Stimulated activated CD4-positive, alpha-beta T cell treated with anti-CD3 and anti-CD28 coated beads, TNF-alpha, amount 100 ng/mL, for 4 hours (primary cell): ENCODE data around the gene CACNA2D3.

Experiments
- DNase-seq, 3 experiments: peaks; one replicate each; pipeline ENCODE4 v3.0.0-alpha.2; 2020; ENCODE audit warnings: low read depth in 3 of 3

The CACNA2D3 gene

DNA sequence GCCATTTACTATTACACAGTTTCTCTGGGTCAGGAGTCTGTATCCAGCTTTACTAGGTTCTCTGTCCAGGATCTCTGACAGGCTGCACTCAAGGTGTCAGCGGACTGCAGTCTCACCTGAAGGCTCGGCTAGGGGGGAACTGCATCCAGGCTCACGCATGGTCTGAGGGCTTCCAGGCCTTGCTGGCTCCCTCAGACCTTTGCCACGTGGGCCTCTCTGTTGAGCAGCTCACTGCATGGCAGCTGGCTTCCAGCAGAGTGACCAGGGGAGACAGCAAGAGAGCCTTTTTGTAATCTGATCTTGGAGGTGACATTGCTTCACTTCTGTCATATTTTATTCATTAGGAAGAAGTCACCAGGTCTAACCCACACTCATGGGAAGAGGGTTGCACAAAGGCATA lies 152.3 kb downstream of the CACNA2D3 start:
- DNase-seq: no peak

DNA sequence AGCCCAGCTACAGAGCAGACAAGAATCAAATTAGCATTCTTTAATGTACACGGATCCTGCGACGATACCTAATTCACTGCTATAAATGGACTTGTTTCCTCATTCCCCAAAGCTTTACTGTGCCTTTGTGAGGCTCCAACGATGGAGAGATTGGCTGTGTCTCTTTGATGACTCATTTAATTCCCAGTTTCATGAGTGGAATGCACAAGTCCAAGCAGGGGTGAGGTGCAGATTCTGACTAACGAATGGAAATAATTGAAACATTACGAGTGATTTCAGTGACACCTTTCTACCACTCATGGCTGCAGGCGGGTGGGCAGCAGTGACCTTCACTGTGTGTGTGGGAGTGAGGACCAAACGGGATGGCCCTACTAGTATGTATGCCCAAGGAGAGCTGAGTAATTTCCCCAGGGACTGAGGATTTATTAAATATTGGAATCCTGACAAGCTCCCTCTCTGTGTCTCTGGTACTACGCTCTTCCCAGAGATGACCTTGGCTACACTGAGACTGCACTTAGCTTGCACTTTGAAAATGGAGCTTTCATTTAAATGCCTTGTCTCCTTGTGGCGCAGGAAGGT lies 156.7 kb downstream of the CACNA2D3 start:
- DNase-seq: no peak

GRCh38 chr3:54283470-54283869 lies 161.1 kb downstream of the CACNA2D3 start:
- DNase-seq: no peak

- DNase-seq: no peak
Observed at GRCh38 chr3:54294214-54294613, 171.9 kb downstream of the CACNA2D3 start.

DNA sequence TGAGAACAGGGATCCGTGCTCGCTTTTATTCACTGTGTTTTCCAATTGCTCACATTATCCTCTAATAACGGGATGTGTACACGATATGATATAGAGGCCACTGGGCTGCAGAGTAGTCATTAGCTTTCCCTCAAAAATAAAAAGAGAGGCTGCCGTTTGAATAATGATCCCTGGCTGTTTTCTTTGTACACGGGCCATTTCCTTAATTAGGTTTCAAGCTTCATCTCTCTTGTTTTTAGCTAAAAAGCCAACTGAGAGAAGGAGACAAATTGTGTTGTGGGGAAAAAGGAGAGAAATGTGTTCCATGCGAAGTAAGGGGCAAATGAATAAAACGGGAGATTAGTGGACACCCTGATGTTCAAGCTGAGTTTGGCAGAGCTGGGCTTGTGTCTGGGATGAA lies 174.2 kb downstream of the CACNA2D3 start:
- no peak for DNase-seq

GRCh38 chr3:54299169-54299935 lies 177.0 kb downstream of the CACNA2D3 start:
- DNase-seq: no peak

GRCh38 chr3:54303517-54304375 lies 181.4 kb downstream of the CACNA2D3 start:
- DNase-seq: no peak

DNA sequence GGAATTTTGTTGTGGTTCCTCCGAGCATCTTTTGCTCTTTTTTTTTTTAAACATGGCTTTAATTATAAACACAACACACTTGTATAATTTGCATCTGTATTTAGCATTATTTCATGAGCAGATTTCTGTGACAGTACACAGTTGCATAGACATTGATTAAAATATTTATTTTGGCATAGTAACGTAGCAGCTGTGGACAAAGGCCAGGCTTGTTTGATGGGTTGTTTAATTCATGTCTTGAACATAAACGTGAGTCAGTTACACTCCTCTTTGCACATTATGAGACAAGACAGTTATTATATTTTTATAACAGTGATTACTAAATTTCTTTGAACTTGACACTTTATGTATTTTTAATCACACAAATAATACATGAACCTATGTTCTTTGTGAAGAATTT lies 182.5 kb downstream of the CACNA2D3 start:
- no peak for DNase-seq

- no peak for DNase-seq
Observed at GRCh38 chr3:54305409-54306099, 183.2 kb downstream of the CACNA2D3 start.

DNA sequence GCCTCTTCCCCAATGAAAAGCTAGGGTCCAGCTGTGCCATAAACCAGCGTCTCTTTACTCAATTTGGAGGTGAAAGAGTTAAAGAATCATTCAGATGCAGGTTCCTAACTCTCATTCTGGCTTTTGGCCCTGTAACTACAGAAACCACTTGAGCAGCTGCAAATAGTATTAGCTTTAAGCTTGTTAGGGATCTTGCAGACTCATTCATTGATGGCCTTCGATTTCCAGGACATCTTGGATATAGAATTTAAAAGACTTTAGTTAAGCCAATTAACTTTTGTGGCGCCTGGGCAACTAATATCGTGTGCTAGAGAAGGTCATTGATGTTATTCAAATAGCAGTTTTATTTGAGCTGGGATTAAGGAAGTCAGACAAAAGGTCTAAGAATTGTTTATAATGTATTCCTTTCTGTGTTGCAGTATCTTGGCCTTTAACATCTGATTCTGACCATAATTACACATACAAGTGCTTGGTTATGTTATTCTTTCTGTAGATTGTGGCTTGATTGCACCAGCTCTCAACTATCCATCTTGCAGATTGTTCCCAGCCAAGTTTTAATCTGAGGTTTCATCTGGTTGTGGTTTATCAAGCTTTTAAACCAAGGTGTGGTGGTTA lies 185.3 kb downstream of the CACNA2D3 start:
- DNase-seq: no peak

DNA sequence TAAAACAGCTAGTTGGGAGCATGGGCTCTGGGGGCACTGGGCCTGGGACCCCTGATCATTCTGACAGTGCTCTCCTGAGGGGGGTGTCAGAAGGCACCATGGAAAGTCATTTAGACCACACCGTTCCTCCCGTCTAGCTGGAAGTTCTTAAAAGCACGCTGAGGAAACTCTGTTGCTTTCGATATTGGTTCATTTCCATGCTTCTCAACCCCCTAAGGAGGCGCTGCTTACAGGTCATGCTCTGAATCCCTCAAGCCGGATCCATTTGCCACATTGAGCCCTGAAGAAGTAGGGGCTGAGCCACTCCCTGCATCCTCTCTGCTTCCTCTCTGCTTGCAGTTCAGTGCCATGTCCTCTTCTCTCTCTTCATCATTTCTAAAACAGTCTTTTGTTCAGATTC lies 187.2 kb downstream of the CACNA2D3 start:
- DNase-seq: no peak

DNA sequence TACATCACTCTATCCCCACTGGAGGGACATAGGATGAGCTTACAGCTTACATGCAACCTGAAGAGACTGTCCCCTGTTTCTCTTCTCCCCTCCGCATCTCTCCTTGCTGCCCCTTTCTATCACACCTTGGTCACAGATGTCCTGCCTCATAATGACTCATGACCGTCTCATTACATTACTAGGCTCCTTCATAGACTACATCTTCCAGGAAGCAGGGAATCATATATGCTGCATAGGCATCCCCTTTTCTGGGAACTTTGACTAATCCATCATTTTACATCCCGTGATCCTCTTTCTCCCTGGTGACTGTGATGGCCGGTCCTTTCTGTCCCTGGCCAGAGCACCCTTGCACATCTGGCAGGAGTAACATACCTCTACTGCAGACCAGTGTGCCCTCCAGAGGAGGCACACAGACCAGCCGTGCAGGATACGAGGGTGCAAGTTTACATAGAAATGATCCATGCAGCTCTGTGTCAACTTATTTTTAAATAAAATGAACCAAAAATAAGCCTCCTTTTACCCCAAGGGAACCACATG lies 188.9 kb downstream of the CACNA2D3 start:
- DNase-seq: no peak

DNA sequence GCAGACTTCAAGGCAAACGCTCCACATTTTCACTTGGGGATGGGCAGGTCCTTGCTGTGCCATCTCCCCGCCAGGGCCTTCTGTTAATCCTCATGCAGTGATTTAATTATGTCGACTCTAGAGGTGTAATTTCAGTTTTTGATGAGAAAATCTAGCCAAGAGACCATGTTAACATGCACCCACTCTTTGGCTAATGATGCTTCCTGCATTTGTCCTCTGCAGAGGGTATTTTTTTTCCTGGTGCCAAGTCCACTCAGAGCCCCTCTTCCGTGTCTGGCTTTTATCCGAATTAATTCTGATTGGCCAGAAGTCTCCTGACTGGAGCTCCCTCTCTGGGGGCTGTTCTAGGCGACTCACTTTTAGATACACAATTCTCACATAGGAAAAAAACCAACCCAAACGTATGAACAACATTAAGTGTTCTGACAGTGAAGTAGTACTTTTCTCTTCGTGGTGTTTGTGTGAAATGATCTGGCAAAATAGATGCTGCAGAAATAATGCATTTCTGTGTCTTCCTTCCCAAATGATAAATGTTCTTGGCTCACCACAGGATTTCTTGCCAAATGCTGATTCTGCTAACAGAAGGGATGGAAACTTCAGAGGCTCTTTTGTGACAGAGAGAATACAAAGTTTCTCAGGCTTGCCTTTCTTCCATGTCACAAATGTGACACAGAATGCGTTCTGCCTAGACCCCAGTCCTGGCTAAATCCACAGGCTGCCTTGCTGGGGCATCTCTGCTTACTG lies 190.0 kb downstream of the CACNA2D3 start:
- DNase-seq: no peak

- DNase-seq: no peak
Observed at GRCh38 chr3:54313418-54313817, 191.1 kb downstream of the CACNA2D3 start.

DNA sequence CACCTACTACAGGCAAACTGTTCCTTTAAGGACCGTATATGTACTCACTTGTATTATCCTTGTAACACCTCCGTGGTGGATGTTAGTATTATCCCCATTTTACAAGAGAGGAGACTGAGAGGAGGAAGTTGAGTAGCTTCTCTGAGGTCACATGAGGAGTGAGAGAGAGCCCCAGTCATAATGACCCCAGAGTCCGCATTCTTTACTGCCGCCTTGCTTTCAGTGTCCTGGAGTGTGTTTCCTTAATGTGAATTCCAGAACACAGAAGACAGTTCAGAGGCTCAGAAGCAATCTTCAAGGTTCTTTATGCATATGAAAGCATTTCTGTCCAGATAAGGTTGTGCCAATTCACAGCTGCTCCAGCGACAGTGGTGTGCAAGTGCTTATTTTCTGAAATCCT lies 199.2 kb downstream of the CACNA2D3 start:
- DNase-seq: no peak

- no peak for DNase-seq
Observed at GRCh38 chr3:54322354-54322753, 200.0 kb downstream of the CACNA2D3 start.

DNA sequence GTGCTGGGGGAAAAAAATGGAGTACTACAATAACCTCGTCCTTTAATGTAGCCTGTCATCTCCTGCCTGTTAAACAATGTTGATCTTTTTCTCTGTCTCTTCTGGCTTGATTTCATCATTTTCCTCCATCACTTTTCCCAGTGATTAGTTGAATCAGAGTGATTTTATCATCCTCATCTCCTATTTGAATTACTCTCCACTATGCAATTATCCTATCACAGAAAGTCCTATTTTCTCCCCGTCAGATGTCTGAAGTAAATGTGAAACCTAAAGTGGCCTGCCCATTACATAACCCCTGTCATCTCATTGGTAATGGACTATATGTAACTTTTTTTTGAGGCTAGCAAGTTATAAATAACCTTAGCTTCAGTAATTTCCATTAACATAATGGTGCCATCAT lies 201.8 kb downstream of the CACNA2D3 start:
- DNase-seq: no peak

- no peak for DNase-seq
Observed at GRCh38 chr3:54326951-54327350, 204.6 kb downstream of the CACNA2D3 start.

DNA sequence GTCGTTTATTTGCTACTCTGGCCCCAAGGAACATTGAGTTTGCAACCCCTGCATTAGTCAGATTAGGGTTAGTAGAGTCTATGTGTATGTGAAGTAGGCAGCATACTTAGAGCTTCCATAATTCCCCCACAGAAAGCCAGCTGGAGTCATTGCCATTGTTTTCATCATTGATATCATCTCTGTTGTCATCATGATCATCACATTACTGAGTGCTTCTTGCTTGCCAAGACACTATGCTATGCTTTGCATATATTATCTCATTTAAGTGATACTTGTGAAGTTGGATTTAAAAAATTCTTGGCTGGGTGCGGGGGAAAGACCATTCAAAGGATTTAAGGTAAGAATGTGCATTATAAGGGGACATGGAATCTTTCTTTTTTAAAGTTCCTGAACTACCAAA lies 209.0 kb downstream of the CACNA2D3 start:
- no peak for DNase-seq

DNA sequence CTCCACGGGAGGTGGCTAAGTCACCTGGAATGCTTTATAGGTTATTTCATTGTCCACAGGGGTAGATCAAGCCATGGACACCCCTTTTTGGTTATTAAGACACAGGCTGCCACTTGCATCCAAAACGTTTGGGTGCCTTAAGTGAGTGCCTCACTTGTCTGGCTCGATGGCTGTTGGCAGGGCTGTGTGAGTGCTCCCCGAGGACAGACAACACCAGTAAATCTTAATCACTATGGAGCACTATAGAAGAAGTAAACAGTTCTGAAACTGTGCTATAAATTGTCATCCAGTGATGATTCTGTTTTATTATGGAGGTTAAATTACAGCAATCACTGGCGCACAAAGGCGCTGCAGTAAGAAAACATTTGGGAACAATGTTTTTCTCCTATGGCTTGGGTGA lies 215.5 kb downstream of the CACNA2D3 start:
- DNase-seq: no peak

GRCh38 chr3:54339608-54340007 lies 217.3 kb downstream of the CACNA2D3 start:
- DNase-seq: no peak
